Measurements from ENCODE around the gene HOXA3. TPM values are rescaled to one million over a fixed set of nuclear protein-coding genes. Genes with fewer than 3 reads are reported as not detected.
A peak's percentile ranks its signal among the peaks of the same experiment; 100 is the strongest.

Gene HOXA3
- total RNA-seq, 3 donors from 2014 or later = 4.5 to 6.4 (median 4.6) TPM

GRCh38 chr7:27141137-27141922 is 11.1 kb downstream of the HOXA3 start:
- Histone ChIP-seq H3K27ac (peak overlapping the region; percentile 95 to 96), H3K4me3 (peak overlapping the region; percentile 57 to 80 (median 75)), H3K27me3 (peaks cover 0 to 6% of the 10 kb centered on the region in 2 donors), H3K36me3 (no peaks in the 10 kb centered on the region), H3K9me3 (no peaks in the 10 kb centered on the region), H3K4me1 (peaks cover 0 to 4% of the 10 kb centered on the region in 2 donors)
- no peak for TF ChIP-seq CTCF (IDR thresholded peaks at IDR 0.05)
- TF ChIP-seq POLR2A (IDR thresholded peaks at IDR 0.05) = no peak
- no peak for TF ChIP-seq POLR2AphosphoS5 (IDR thresholded peaks at IDR 0.05)
- intact Hi-C loops (cut with DNase I; ENCODE audit: low total_unique reads) = loop anchor here (5.0 kb wide), 2 partner anchors 44 to 284 kb away; partner anchors contain the start of gene HOXA1
- DNase-seq (ENCODE audit: low spot score in 2 of 2) = peak in 1 of 2 donors; percentile 15

- peaks cover 4 to 6% of the 10 kb centered on the region in 2 donors for H3K4me1 ChIP-seq
- no peak for TF ChIP-seq POLR2AphosphoS5 (IDR thresholded peaks at IDR 0.05)
- no peak for TF ChIP-seq POLR2A (IDR thresholded peaks at IDR 0.05)
- no peak for TF ChIP-seq CTCF (IDR thresholded peaks at IDR 0.05)
- H3K9me3 ChIP-seq = no peaks in the 10 kb centered on the region
- H3K36me3 ChIP-seq = no peaks in the 10 kb centered on the region
- H3K27me3 ChIP-seq = peaks cover 0 to 6% of the 10 kb centered on the region in 2 donors
- intact Hi-C loops (cut with DNase I; ENCODE audit: low total_unique reads) = loop anchor here (5.0 kb wide), 2 partner anchors 43 to 283 kb away; partner anchors contain the start of gene HOXA1
- H3K4me3 ChIP-seq = peak overlapping the region; percentile 23 to 80 (median 75)
- H3K27ac ChIP-seq = peak overlapping the region; percentile 95 to 96
- peak in 1 of 2 donors; percentile 10 for DNase-seq (ENCODE audit: low spot score in 2 of 2)
Measured at GRCh38 chr7:27140126-27140857, 12.1 kb downstream of the HOXA3 start.

- peak in 1 of 2 donors; percentile 19 for DNase-seq (ENCODE audit: low spot score in 2 of 2)
Measured at GRCh38 chr7:27139334-27140125, 12.9 kb downstream of the HOXA3 start.

DNA sequence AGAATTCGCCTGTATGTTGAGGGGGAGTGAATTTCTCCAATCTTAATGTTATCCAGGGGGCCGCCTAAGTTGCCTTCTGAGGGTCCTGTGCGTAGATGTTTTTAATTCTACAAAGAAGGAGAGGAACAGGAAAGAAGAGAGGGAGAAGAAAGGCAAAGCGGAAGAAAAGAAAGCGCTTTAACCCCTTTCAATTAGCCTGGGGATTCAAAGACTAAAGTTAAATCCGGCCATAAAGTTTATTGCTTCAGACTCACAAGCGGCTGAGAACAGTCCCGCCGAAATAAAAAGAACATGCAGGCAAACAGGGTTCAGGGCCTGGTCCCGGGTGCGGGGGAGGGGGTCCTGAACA is 13.4 kb downstream of the HOXA3 start:
- Histone ChIP-seq H3K27ac (peak overlapping the region; percentile 95 to 96), H3K27me3 (peaks cover 0 to 3% of the 10 kb centered on the region in 2 donors), H3K4me1 (peaks cover 4 to 6% of the 10 kb centered on the region in 2 donors), H3K4me3 (peak overlapping the region; percentile 23 to 80 (median 75)), H3K9me3 (no peaks in the 10 kb centered on the region), H3K36me3 (no peaks in the 10 kb centered on the region)
- DNase-seq (ENCODE audit: low spot score in 2 of 2) = peak in 1 of 2 donors; percentile 3
- intact Hi-C loops (cut with DNase I; ENCODE audit: low total_unique reads) = no loop called here
- TF ChIP-seq POLR2AphosphoS5 (IDR thresholded peaks at IDR 0.05) = no peak
- TF ChIP-seq POLR2A (IDR thresholded peaks at IDR 0.05) = no peak
- TF ChIP-seq CTCF (IDR thresholded peaks at IDR 0.05) = no peak

More at GRCh38 chr7:27139334-27140125, 12.9 kb downstream of the HOXA3 start:
- Histone ChIP-seq H3K27me3 (peaks cover 0 to 6% of the 10 kb centered on the region in 2 donors), H3K4me3 (peak overlapping the region; percentile 23 to 80 (median 75)), H3K4me1 (peaks cover 4 to 6% of the 10 kb centered on the region in 2 donors), H3K36me3 (no peaks in the 10 kb centered on the region), H3K27ac (peak overlapping the region; percentile 95 to 96), H3K9me3 (no peaks in the 10 kb centered on the region)
- intact Hi-C loops (cut with DNase I; ENCODE audit: low total_unique reads) = loop anchor here (5.0 kb wide), 2 partner anchors 42 to 282 kb away; partner anchors contain the start of gene HOXA1
- TF ChIP-seq CTCF (IDR thresholded peaks at IDR 0.05) (no peak), POLR2A (IDR thresholded peaks at IDR 0.05) (no peak), POLR2AphosphoS5 (IDR thresholded peaks at IDR 0.05) (no peak)

Data from breast epithelium (tissue), 4 donors.